ENCODE data around the gene BICDL1. TPM values are rescaled to one million over a fixed set of nuclear protein-coding genes. Genes with fewer than 3 reads are reported as not detected.
"Not testable (repeated sequence)": the region's sequence is repeated elsewhere in the genome, so short reads cannot be mapped to it uniquely, and the experiment has no call there.

Gene BICDL1
- total RNA-seq, 1 donor from 2014 or later, result 1.0 TPM

GRCh38 chr12:120015313-120015712 is 26.3 kb downstream of the BICDL1 start:
- Histone ChIP-seq H3K27ac (ENCODE audit: low read depth, low read length) (no peak overlapping the region), H3K9me3 (ENCODE audit: control insufficient read depth in 3 of 3, low read length in 3 of 3) (no peaks in the 10 kb centered on the region), H3K9ac (ENCODE audit: low read depth in 1 of 3, low read length in 3 of 3) (no peak overlapping the region), H3K36me3 (ENCODE audit: control insufficient read depth in 3 of 3, insufficient read depth in 3 of 3, low read length in 3 of 3) (no peaks in the 10 kb centered on the region), H3K4me1 (ENCODE audit: control insufficient read depth in 3 of 3, insufficient read depth in 3 of 3, low read length in 3 of 3) (no peaks in the 10 kb centered on the region), H3K27me3 (ENCODE audit: control insufficient read depth in 3 of 3, insufficient read depth in 3 of 3, low read length in 3 of 3) (peaks cover 0 to 7% (median 3%) of the 10 kb centered on the region in 3 donors), H3K4me3 (ENCODE audit: low read length in 3 of 3) (no peak overlapping the region)

GRCh38 chr12:120016199-120016598 is 27.2 kb downstream of the BICDL1 start:
- H3K9me3 ChIP-seq (ENCODE audit: control insufficient read depth in 3 of 3, low read length in 3 of 3); H3K9ac ChIP-seq (ENCODE audit: low read depth in 1 of 3, low read length in 3 of 3); H3K4me3 ChIP-seq (ENCODE audit: low read length in 3 of 3); H3K27me3 ChIP-seq (ENCODE audit: control insufficient read depth in 3 of 3, insufficient read depth in 3 of 3, low read length in 3 of 3); H3K4me1 ChIP-seq (ENCODE audit: control insufficient read depth in 3 of 3, insufficient read depth in 3 of 3, low read length in 3 of 3); H3K27ac ChIP-seq (ENCODE audit: low read depth, low read length); H3K36me3 ChIP-seq (ENCODE audit: control insufficient read depth in 3 of 3, insufficient read depth in 3 of 3, low read length in 3 of 3): not testable (repeated sequence)

- no peaks in the 10 kb centered on the region for H3K27me3 ChIP-seq (ENCODE audit: control insufficient read depth in 3 of 3, insufficient read depth in 3 of 3, low read length in 3 of 3)
- H3K9ac ChIP-seq (ENCODE audit: low read depth in 1 of 3, low read length in 3 of 3), result no peak overlapping the region
- no peak overlapping the region for H3K27ac ChIP-seq (ENCODE audit: low read depth, low read length)
- no peaks in the 10 kb centered on the region for H3K4me1 ChIP-seq (ENCODE audit: control insufficient read depth in 3 of 3, insufficient read depth in 3 of 3, low read length in 3 of 3)
- H3K36me3 ChIP-seq (ENCODE audit: control insufficient read depth in 3 of 3, insufficient read depth in 3 of 3, low read length in 3 of 3), result no peaks in the 10 kb centered on the region
- H3K9me3 ChIP-seq (ENCODE audit: control insufficient read depth in 3 of 3, low read length in 3 of 3), result no peaks in the 10 kb centered on the region
- H3K4me3 ChIP-seq (ENCODE audit: low read length in 3 of 3), result no peak overlapping the region
Measured at GRCh38 chr12:120019197-120019596, 30.2 kb downstream of the BICDL1 start.

- Histone ChIP-seq H3K27me3 (ENCODE audit: control insufficient read depth in 3 of 3, insufficient read depth in 3 of 3, low read length in 3 of 3) (no peaks in the 10 kb centered on the region), H3K4me1 (ENCODE audit: control insufficient read depth in 3 of 3, insufficient read depth in 3 of 3, low read length in 3 of 3) (no peaks in the 10 kb centered on the region), H3K9ac (ENCODE audit: low read depth in 1 of 3, low read length in 3 of 3) (no peak overlapping the region), H3K9me3 (ENCODE audit: control insufficient read depth in 3 of 3, low read length in 3 of 3) (no peaks in the 10 kb centered on the region), H3K4me3 (ENCODE audit: low read length in 3 of 3) (no peak overlapping the region), H3K36me3 (ENCODE audit: control insufficient read depth in 3 of 3, insufficient read depth in 3 of 3, low read length in 3 of 3) (no peaks in the 10 kb centered on the region), H3K27ac (ENCODE audit: low read depth, low read length) (no peak overlapping the region)
Measured at GRCh38 chr12:120019938-120020337, 30.9 kb downstream of the BICDL1 start.

- Histone ChIP-seq H3K9me3 (ENCODE audit: control insufficient read depth in 3 of 3, low read length in 3 of 3) (no peaks in the 10 kb centered on the region), H3K27me3 (ENCODE audit: control insufficient read depth in 3 of 3, insufficient read depth in 3 of 3, low read length in 3 of 3) (no peaks in the 10 kb centered on the region), H3K4me3 (ENCODE audit: low read length in 3 of 3) (no peak overlapping the region), H3K36me3 (ENCODE audit: control insufficient read depth in 3 of 3, insufficient read depth in 3 of 3, low read length in 3 of 3) (no peaks in the 10 kb centered on the region), H3K9ac (ENCODE audit: low read depth in 1 of 3, low read length in 3 of 3) (no peak overlapping the region), H3K27ac (ENCODE audit: low read depth, low read length) (no peak overlapping the region), H3K4me1 (ENCODE audit: control insufficient read depth in 3 of 3, insufficient read depth in 3 of 3, low read length in 3 of 3) (no peaks in the 10 kb centered on the region)
Measured at GRCh38 chr12:120024193-120024592, 35.2 kb downstream of the BICDL1 start.

GRCh38 chr12:120025640-120026039 is 36.6 kb downstream of the BICDL1 start:
- Histone ChIP-seq H3K27me3 (ENCODE audit: control insufficient read depth in 3 of 3, insufficient read depth in 3 of 3, low read length in 3 of 3) (no peaks in the 10 kb centered on the region), H3K27ac (ENCODE audit: low read depth, low read length) (no peak overlapping the region), H3K4me1 (ENCODE audit: control insufficient read depth in 3 of 3, insufficient read depth in 3 of 3, low read length in 3 of 3) (no peaks in the 10 kb centered on the region), H3K9me3 (ENCODE audit: control insufficient read depth in 3 of 3, low read length in 3 of 3) (no peaks in the 10 kb centered on the region), H3K36me3 (ENCODE audit: control insufficient read depth in 3 of 3, insufficient read depth in 3 of 3, low read length in 3 of 3) (no peaks in the 10 kb centered on the region), H3K9ac (ENCODE audit: low read depth in 1 of 3, low read length in 3 of 3) (no peak overlapping the region), H3K4me3 (ENCODE audit: low read length in 3 of 3) (no peak overlapping the region)

DNA sequence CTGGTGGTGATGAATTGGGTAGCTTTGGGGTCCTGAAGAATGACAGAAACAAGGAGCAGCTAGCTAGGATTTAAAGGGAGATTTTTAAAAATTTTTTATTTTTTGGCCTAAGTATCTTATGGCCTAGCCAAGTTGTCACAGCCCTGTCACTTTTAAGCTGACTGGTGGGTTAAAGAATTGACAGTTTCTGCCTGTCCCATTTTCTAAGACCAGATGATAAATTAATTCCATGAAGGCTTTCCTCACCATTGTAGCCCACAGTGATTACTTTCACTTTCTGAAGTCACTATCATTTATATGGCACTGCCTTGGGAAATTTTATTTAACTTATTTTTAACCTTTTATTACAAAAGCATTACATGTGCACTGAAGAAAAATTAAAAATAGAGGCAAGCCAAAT is 43.2 kb downstream of the BICDL1 start:
- Histone ChIP-seq H3K27ac (ENCODE audit: low read depth, low read length) (no peak overlapping the region), H3K4me1 (ENCODE audit: control insufficient read depth in 3 of 3, insufficient read depth in 3 of 3, low read length in 3 of 3) (no peaks in the 10 kb centered on the region), H3K27me3 (ENCODE audit: control insufficient read depth in 3 of 3, insufficient read depth in 3 of 3, low read length in 3 of 3) (no peaks in the 10 kb centered on the region), H3K4me3 (ENCODE audit: low read length in 3 of 3) (no peak overlapping the region), H3K36me3 (ENCODE audit: control insufficient read depth in 3 of 3, insufficient read depth in 3 of 3, low read length in 3 of 3) (no peaks in the 10 kb centered on the region), H3K9me3 (ENCODE audit: control insufficient read depth in 3 of 3, low read length in 3 of 3) (no peaks in the 10 kb centered on the region), H3K9ac (ENCODE audit: low read depth in 1 of 3, low read length in 3 of 3) (no peak overlapping the region)

GRCh38 chr12:120037851-120038250 is 48.8 kb downstream of the BICDL1 start:
- Histone ChIP-seq H3K36me3 (ENCODE audit: control insufficient read depth in 3 of 3, insufficient read depth in 3 of 3, low read length in 3 of 3) (no peaks in the 10 kb centered on the region), H3K4me1 (ENCODE audit: control insufficient read depth in 3 of 3, insufficient read depth in 3 of 3, low read length in 3 of 3) (no peaks in the 10 kb centered on the region), H3K9me3 (ENCODE audit: control insufficient read depth in 3 of 3, low read length in 3 of 3) (no peaks in the 10 kb centered on the region), H3K4me3 (ENCODE audit: low read length in 3 of 3) (no peak overlapping the region), H3K27ac (ENCODE audit: low read depth, low read length) (no peak overlapping the region), H3K27me3 (ENCODE audit: control insufficient read depth in 3 of 3, insufficient read depth in 3 of 3, low read length in 3 of 3) (peaks cover 0 to 2% (median 0%) of the 10 kb centered on the region in 3 donors), H3K9ac (ENCODE audit: low read depth in 1 of 3, low read length in 3 of 3) (no peak overlapping the region)

DNA sequence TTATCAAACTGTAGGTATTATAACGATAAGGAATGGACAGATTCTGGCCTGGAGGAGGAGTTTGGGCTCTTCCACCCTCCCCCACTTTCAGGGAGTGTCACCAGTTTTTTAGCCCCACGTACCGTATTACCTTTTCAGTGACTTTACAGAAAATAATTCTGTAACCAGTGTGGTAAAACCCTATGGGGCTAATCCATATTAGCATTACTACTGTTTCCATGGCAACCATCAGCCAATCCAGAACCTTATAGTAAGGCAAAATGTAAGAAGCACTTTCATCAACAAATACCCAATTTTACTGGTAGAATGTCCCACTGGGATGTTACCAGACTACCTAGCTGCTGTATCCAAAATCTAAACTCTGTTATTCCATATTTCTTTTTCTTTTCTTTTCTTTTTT is 50.7 kb downstream of the BICDL1 start:
- H3K9ac ChIP-seq (ENCODE audit: low read depth in 1 of 3, low read length in 3 of 3), result no peak overlapping the region
- H3K4me1 ChIP-seq (ENCODE audit: control insufficient read depth in 3 of 3, insufficient read depth in 3 of 3, low read length in 3 of 3), result no peaks in the 10 kb centered on the region
- H3K9me3 ChIP-seq (ENCODE audit: control insufficient read depth in 3 of 3, low read length in 3 of 3), result no peaks in the 10 kb centered on the region
- H3K4me3 ChIP-seq (ENCODE audit: low read length in 3 of 3), result no peak overlapping the region
- no peaks in the 10 kb centered on the region for H3K36me3 ChIP-seq (ENCODE audit: control insufficient read depth in 3 of 3, insufficient read depth in 3 of 3, low read length in 3 of 3)
- no peak overlapping the region for H3K27ac ChIP-seq (ENCODE audit: low read depth, low read length)
- H3K27me3 ChIP-seq (ENCODE audit: control insufficient read depth in 3 of 3, insufficient read depth in 3 of 3, low read length in 3 of 3), result peaks cover 0 to 2% (median 0%) of the 10 kb centered on the region in 3 donors

- no peaks in the 10 kb centered on the region for H3K9me3 ChIP-seq (ENCODE audit: control insufficient read depth in 3 of 3, low read length in 3 of 3)
- H3K4me1 ChIP-seq (ENCODE audit: control insufficient read depth in 3 of 3, insufficient read depth in 3 of 3, low read length in 3 of 3), result no peaks in the 10 kb centered on the region
- H3K9ac ChIP-seq (ENCODE audit: low read depth in 1 of 3, low read length in 3 of 3), result no peak overlapping the region
- no peak overlapping the region for H3K4me3 ChIP-seq (ENCODE audit: low read length in 3 of 3)
- no peaks in the 10 kb centered on the region for H3K36me3 ChIP-seq (ENCODE audit: control insufficient read depth in 3 of 3, insufficient read depth in 3 of 3, low read length in 3 of 3)
- peaks cover 0 to 2% (median 0%) of the 10 kb centered on the region in 3 donors for H3K27me3 ChIP-seq (ENCODE audit: control insufficient read depth in 3 of 3, insufficient read depth in 3 of 3, low read length in 3 of 3)
- no peak overlapping the region for H3K27ac ChIP-seq (ENCODE audit: low read depth, low read length)
Measured at GRCh38 chr12:120041386-120042231, 52.6 kb downstream of the BICDL1 start.

All from skeletal muscle tissue (tissue), 4 donors.